Muscle layer of duodenum (tissue), 2 donors: ENCODE data around the gene LRRC8E.

ENCODE experiments used
- H3K27ac ChIP-seq: one replicate; pipeline ENCODE4 v1.7.0; 2013; ENCODE audit warnings: mild to moderate bottlenecking, low read length
- H3K27me3 ChIP-seq: one replicate; pipeline ENCODE4 v1.7.0; 2013; ENCODE audit warnings: low read depth, mild to moderate bottlenecking, control low read depth, low read length
- H3K36me3 ChIP-seq, 2 donors: one replicate each; pipeline ENCODE4 v1.7.0; 2013; ENCODE audit warnings: low read length in 2 of 2, control low read depth in 1 of 2, mild to moderate bottlenecking in 1 of 2; ENCODE audit not compliant: insufficient read depth in 2 of 2, control insufficient read depth in 1 of 2
- H3K4me1 ChIP-seq, 2 donors: one replicate each; pipeline ENCODE4 v1.7.0; 2013; ENCODE audit warnings: low read length in 2 of 2, mild to moderate bottlenecking in 2 of 2, control low read depth in 1 of 2, moderate library complexity in 1 of 2; ENCODE audit not compliant: insufficient read depth in 2 of 2, control insufficient read depth in 1 of 2
- H3K4me3 ChIP-seq, 2 donors: one replicate each; pipeline ENCODE4 v1.7.0; 2013; ENCODE audit warnings: low read length in 2 of 2, low read depth in 1 of 2, mild to moderate bottlenecking in 1 of 2
- H3K9me3 ChIP-seq, 2 donors: one replicate each; pipeline ENCODE4 v1.7.0; 2013; ENCODE audit warnings: low read length in 2 of 2, control low read depth in 1 of 2, mild to moderate bottlenecking in 1 of 2; ENCODE audit not compliant: control insufficient read depth in 1 of 2
- donor health status: healthy.

The LRRC8E gene

GRCh38 chr19:7847664-7848063 lies 40.6 kb upstream of the LRRC8E start:
- Histone ChIP-seq H3K36me3 (peaks cover 0 to 8% of the 10 kb centered on the region in 2 donors), H3K27ac (no peak overlapping the region), H3K4me3 (no peak overlapping the region), H3K9me3 (no peaks in the 10 kb centered on the region), H3K4me1 (peaks cover 0 to 4% of the 10 kb centered on the region in 2 donors), H3K27me3 (no peaks in the 10 kb centered on the region)

- no peak overlapping the region for H3K27ac ChIP-seq
- H3K4me3 ChIP-seq = no peak overlapping the region
- peaks cover 0 to 12% of the 10 kb centered on the region in 2 donors for H3K4me1 ChIP-seq
- H3K27me3 ChIP-seq = no peaks in the 10 kb centered on the region
- peaks cover 0 to 8% of the 10 kb centered on the region in 2 donors for H3K36me3 ChIP-seq
- H3K9me3 ChIP-seq = no peaks in the 10 kb centered on the region
Observed at GRCh38 chr19:7848779-7849457, 39.4 kb upstream of the LRRC8E start.

GRCh38 chr19:7849631-7849999 lies 38.7 kb upstream of the LRRC8E start:
- peaks cover 0 to 8% of the 10 kb centered on the region in 2 donors for H3K36me3 ChIP-seq
- H3K4me3 ChIP-seq = no peak overlapping the region
- H3K27me3 ChIP-seq = no peaks in the 10 kb centered on the region
- H3K27ac ChIP-seq = no peak overlapping the region
- peaks cover 0 to 12% of the 10 kb centered on the region in 2 donors for H3K4me1 ChIP-seq
- H3K9me3 ChIP-seq = no peaks in the 10 kb centered on the region

- H3K27me3 ChIP-seq = no peaks in the 10 kb centered on the region
- H3K9me3 ChIP-seq = no peaks in the 10 kb centered on the region
- no peak overlapping the region for H3K27ac ChIP-seq
- peaks cover 0 to 8% of the 10 kb centered on the region in 2 donors for H3K36me3 ChIP-seq
- no peak overlapping the region for H3K4me3 ChIP-seq
- H3K4me1 ChIP-seq = peaks cover 0 to 12% of the 10 kb centered on the region in 2 donors
Observed at GRCh38 chr19:7850000-7850813, 38.1 kb upstream of the LRRC8E start.

GRCh38 chr19:7850945-7851622 lies 37.2 kb upstream of the LRRC8E start:
- peaks cover 0 to 12% of the 10 kb centered on the region in 2 donors for H3K4me1 ChIP-seq
- no peak overlapping the region for H3K4me3 ChIP-seq
- no peaks in the 10 kb centered on the region for H3K27me3 ChIP-seq
- H3K9me3 ChIP-seq = no peaks in the 10 kb centered on the region
- no peak overlapping the region for H3K27ac ChIP-seq
- H3K36me3 ChIP-seq = peaks cover 0 to 8% of the 10 kb centered on the region in 2 donors

- peaks cover 0 to 8% of the 10 kb centered on the region in 2 donors for H3K36me3 ChIP-seq
- H3K9me3 ChIP-seq = no peaks in the 10 kb centered on the region
- H3K27ac ChIP-seq = no peak overlapping the region
- no peak overlapping the region for H3K4me3 ChIP-seq
- no peaks in the 10 kb centered on the region for H3K27me3 ChIP-seq
- H3K4me1 ChIP-seq = peaks cover 0 to 12% of the 10 kb centered on the region in 2 donors
Observed at GRCh38 chr19:7851623-7852500, 36.4 kb upstream of the LRRC8E start.

GRCh38 chr19:7852851-7853769 lies 35.2 kb upstream of the LRRC8E start:
- Histone ChIP-seq H3K4me3 (no peak overlapping the region), H3K4me1 (peaks cover 0 to 12% of the 10 kb centered on the region in 2 donors), H3K27ac (no peak overlapping the region), H3K9me3 (no peaks in the 10 kb centered on the region), H3K36me3 (peaks cover 0 to 10% of the 10 kb centered on the region in 2 donors), H3K27me3 (no peaks in the 10 kb centered on the region)

GRCh38 chr19:7853770-7854128 lies 34.6 kb upstream of the LRRC8E start:
- H3K4me1 ChIP-seq = peaks cover 0 to 12% of the 10 kb centered on the region in 2 donors
- no peak overlapping the region for H3K27ac ChIP-seq
- H3K9me3 ChIP-seq = no peaks in the 10 kb centered on the region
- H3K36me3 ChIP-seq = peaks cover 0 to 17% of the 10 kb centered on the region in 2 donors
- H3K4me3 ChIP-seq = no peak overlapping the region
- no peaks in the 10 kb centered on the region for H3K27me3 ChIP-seq

- H3K27ac ChIP-seq = no peak overlapping the region
- H3K4me3 ChIP-seq = no peak overlapping the region
Observed at GRCh38 chr19:7855426-7856108, 32.7 kb upstream of the LRRC8E start.

More at GRCh38 chr19:7855426-7856108, 32.7 kb upstream of the LRRC8E start:
- Histone ChIP-seq H3K9me3 (no peaks in the 10 kb centered on the region), H3K4me1 (peaks cover 0 to 9% of the 10 kb centered on the region in 2 donors), H3K36me3 (peaks cover 0 to 21% of the 10 kb centered on the region in 2 donors), H3K27me3 (no peaks in the 10 kb centered on the region)
